ENCODE data around the gene PCDHGA12. TPM values are rescaled to one million over a fixed set of nuclear protein-coding genes. Genes with fewer than 3 reads are reported as not detected.

The PCDHGA12 gene
- total and polyA plus RNA-seq, 2 of the 8 experiments (the other 6 are each of a cell fraction or from before 2014, with no cell fraction given): 0.88 to 1.3 TPM

- TF ChIP-seq CHD7 (IDR thresholded peaks at IDR 0.05; ENCODE audit: insufficient replicate concordance, low read length) (no peak), TCF12 (IDR thresholded peaks at IDR 0.05; ENCODE audit: low read depth, low read length) (no peak), HDAC6 (IDR thresholded peaks at IDR 0.05; ENCODE audit: low read depth, low read length) (no peak), CBX8 (IDR thresholded peaks at IDR 0.05; ENCODE audit: borderline replicate concordance, low read depth, low read length) (no peak), SP1 (IDR thresholded peaks at IDR 0.05; ENCODE audit: low read depth, low read length) (no peak)
These were observed 37.7 kb upstream of the PCDHGA12 start, which contains the start of gene PCDHGA8 (continued) for GRCh38 chr5:141392429-141393198.
